DMS53 treated with DMSO at 0.1 percent for 48 hours (cell line): ENCODE measurements around the gene NCAM2.
"Not testable (repeated sequence)": the region's sequence is repeated elsewhere in the genome, so short reads cannot be mapped to it uniquely, and the experiment has no call there.

ENCODE experiments used
- DNase-seq: peaks from one replicate; lab custom pipeline; 2025; ENCODE audit not compliant: unreplicated experiment; lab: John Stamatoyannopoulos, UW

Gene NCAM2

DNA sequence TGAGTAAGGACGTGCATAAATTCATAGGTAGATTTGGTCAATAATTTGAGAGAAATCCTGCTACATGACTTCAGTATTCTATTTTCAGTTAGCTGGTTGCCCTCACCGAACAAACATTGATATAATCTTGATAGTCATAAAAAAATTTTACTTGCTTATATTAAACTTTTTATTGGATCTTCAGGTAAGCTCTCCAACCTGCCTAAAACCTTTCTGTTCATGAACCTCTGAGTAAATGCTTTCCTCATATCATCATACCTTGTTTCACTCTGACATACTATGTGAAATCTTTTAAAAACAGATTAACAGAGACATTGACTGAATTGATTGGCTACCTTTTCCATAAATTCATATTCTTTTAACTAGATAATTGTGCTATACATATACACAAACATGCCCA lies 299.0 kb downstream of the NCAM2 start:
- no peak for DNase-seq

DNA sequence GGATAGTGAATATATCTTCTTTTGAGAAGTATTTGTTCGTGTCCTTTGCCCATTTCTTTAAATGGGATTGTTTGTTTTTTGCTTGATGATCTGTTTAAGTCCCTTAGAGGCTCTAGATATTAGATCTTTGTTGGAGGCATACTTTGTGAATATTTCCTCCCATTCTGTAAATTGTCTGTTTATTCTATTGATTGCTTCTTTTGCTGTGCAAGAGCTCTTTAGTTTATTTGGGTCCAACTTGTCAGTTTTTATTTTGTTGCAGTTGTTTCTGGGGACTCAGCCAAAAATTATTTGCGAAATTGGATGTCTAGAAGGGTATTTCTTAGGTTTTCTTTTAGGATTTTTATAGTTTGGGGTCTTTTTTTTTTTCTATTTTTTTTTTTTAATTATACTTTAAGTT lies 302.8 kb downstream of the NCAM2 start:
- DNase-seq: no peak

DNA sequence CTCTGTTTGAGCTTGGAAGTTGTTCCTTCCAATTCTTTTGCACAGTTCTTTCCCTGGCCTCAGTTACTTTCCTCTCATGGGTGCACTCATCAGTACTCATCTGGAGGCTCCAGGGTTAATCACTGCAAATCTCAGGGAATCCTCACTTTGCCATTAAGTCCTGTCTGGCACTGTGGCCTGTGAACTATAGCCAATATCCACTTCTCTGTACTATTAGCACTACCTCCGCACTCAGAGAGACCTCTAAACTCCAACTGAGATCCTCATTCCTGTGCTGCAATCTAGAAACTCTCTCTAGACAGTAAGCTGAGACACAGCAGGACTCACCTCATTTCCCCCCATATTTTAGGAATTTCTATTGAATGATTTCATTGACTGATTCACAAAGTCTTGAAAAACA lies 311.3 kb downstream of the NCAM2 start:
- no peak for DNase-seq

DNA sequence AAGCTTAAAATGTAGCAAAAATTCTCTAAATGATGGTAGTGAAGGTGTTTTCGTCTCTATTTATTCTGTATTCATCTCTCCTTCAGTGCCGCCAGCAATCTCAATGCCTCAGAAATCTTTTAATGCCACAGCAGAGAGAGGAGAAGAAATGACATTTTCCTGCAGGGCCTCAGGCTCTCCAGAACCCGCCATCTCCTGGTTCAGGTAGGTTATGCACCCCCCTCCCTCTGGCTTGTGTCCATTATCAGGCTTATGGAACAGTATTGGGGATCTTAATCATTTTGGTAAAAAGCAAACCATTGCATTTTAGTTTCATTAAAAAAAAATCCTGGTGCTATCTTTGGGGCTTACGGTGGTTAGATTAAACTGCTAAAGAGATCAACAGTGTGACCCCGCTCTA lies 326.1 kb downstream of the NCAM2 start:
- DNase-seq: no peak

DNA sequence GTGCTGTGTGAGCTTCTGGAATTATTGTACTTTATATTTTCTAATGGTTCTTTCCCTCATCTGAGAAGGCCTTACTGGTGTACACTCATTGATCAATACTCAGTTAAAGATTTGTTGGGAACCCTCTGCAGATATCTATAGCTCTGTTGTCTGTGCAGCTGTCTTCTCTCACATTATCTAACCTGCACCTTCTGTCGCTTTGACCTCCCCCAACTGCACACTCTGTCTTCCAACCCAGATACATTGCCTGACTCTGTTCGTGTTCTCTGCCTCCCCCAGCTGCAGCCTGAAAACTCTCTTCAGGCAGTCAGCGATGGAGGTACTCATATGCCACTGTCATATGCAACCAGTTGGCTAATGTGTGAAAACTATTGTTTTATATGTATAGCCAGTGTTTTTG lies 334.3 kb downstream of the NCAM2 start:
- no peak for DNase-seq

DNA sequence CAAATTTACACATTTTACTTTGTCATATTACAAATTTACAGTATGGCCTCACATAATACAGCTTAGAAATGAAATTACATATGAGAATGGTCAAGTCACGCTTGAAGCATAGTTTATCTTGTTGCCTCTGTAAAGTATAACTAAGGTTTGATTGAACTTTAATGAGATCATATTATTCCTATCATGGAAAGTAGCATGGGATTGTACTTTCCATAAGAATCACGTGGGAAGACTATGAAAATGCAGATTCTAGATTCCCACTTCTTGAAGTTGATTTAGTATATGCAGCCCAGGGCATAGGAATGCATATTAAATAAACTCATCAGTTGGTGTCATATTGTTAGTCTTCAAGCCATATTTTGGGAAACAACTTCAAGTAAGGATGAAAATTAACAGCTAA lies 342.8 kb downstream of the NCAM2 start:
- DNase-seq: no peak

DNA sequence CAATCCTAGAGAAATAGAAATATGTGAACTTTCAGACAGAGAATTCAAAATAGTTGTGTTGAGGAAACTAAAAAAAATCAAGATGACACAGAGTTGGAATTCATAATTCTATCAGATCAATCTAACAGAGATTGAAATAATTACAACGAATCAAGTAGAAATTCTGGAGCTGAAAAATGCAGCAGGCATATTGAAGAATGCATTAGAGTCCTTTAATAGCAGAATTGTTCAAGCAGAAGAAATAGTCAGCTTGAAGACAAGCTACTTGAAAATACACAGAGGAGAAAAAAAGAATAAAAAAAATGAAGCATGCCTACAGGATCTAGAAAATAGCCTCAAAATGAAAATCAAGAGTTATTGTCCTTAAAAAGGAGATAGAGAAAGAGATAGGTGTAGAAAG lies 347.1 kb downstream of the NCAM2 start:
- DNase-seq: no peak

DNA sequence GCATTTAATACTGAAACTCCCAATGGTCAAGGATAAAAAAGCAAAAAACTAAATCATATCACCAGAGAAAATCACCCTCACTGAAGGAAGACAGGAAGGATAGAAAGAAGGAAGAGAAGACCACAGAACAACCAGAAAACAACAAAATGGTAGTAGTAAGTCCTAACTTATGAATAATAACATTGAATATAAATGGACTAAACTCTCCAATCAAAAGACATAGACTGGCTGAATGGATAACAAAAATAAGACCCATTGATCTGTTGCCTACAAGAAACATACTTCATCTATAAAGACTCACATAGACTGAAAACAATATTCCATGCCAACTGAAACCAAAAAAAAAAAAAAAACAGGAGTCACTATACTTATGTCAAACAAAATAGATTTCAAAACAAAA lies 347.7 kb downstream of the NCAM2 start:
- DNase-seq: no peak

DNA sequence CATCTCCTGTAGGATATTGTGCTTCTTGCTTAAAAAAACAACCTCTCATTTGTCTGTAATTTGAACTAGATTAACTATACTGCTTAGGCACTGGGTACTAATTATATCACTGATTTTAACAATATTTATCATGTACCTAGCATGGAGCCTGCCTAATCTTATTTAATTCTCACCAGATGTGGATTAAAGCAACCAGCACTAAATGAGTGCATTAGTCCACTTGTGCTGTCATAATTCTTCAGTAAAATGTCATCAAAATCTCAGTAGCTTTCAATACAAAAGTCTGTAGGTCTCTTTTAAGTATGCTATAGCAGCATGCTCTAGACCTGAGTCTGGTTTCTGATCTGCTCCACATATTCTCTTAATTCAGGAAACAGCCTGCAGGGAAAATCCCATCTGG lies 368.1 kb downstream of the NCAM2 start:
- DNase-seq: no peak

DNA sequence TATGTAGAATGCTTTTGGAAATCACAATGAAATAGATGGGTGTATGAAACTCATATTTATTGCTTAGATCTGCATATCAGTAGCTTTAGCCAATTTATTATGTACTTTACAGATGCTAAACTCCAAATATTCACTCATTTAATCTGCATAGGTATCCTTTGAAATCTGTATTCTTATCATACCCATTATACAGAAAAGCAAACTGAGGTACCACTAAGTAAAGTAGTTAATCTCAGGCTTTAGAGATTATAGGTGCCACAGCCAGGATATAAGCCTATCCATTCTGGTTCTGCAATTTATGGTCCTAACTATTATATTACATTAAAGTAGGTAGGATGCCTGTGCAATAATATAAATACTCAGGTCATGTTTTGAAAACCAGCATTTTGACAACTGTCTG lies 369.4 kb downstream of the NCAM2 start:
- no peak for DNase-seq

DNA sequence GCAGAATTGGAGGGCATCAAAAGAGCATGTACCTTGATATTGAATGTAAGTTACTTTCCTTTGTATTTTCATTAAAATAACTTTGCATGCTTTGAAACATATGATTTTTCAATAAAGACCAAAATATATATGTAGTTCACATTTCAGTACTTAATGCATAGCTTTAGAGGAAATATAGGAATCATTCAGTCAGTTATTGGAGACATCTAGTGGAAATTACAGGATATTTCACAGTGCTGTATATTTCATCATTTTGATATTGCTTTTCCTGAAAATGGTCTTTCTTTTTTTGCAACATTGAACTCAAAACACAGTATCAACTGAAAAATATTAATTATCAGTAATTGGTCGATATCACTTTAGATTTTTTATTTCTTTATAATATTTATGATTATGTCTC lies 375.8 kb downstream of the NCAM2 start:
- no peak for DNase-seq

DNA sequence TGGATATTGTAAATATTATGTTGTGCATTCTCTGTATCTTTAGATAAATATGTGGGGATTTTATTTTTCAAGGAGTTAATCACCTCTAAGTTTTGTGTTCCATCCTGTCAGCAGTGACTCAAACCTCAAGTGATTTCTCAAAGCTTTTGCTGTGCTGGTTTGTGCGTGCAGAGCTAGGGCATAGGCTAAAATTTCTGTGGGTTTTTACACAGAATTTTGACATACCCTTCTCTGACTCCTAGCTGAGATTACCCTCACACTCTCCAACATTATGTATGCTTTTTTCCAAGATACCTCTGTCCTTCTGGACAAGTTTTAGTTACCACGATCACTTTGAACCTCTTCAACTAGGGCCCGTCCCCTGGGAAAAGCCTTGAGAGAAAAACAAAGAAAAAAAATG lies 384.9 kb downstream of the NCAM2 start:
- no peak for DNase-seq

DNA sequence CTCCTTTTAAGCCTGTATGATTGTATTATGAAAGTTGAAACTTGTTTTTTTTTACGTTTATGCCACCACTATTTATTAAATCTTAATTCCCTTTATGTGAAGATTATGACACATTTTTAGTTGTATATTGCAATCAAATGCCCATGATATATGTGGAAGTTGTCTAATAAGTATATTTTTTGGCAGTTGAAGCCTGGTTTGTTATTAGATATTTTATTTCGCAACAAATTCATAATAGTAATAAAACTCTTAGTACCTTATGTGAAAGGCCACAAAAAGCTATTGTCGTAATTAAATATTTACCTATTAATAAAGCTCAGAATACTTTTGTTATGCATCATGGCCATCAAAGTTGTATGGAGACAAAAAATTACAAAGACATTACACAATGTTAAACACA lies 386.8 kb downstream of the NCAM2 start:
- no peak for DNase-seq

DNA sequence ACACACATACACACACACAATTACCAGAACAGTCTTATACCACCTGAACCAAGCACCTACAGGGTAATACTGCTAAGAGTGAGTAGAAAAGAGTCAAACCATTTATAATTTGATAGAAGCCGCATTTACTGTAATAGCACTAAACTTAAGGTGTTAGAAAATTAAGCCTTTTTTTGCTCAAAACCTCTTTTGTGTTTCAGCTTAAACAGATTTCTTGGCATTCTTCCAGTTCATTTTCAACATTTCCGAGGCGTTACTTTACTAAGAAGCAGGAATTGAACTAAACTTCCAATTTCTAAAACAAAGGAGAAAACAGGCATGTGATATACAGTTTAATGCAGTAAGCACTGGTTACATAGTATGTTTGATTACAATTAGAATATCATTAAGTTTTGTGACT lies 387.2 kb downstream of the NCAM2 start:
- no peak for DNase-seq

DNA sequence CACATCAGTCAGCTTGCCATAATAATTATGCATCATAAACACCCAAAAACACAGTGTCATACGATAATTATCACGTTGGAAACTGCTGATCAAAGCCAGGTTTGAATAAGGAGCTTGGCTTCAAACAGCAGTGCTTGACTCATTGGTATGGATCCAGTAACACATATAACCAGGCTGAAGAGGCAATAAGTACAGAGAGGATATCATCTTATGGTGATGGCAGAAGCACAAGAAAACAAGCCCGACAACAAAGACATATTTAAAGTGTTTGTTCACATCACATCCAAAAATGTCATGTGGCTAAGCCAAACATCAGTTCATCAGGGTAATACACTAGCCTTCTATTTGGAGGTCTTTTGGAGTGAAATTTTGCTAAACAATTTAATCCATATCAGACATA lies 389.7 kb downstream of the NCAM2 start:
- no peak for DNase-seq

DNA sequence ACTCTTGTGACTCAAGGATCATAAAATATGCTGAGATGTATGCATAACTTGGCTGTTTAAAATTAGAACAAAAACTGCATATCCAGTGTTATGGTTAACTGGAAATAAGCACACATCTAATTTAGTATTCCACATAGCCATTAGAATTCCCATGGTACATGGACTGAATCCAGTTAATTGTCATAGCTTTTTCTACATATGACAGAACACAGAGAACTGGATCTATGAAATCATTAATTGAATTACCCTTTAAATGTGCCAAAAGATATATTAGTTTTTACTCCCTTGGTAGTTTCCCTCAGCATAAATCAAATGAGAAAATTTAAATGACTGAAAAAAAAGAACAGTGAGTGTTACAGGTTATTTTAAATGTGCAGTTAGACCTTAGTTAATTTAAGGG lies 395.9 kb downstream of the NCAM2 start:
- DNase-seq: no peak

DNA sequence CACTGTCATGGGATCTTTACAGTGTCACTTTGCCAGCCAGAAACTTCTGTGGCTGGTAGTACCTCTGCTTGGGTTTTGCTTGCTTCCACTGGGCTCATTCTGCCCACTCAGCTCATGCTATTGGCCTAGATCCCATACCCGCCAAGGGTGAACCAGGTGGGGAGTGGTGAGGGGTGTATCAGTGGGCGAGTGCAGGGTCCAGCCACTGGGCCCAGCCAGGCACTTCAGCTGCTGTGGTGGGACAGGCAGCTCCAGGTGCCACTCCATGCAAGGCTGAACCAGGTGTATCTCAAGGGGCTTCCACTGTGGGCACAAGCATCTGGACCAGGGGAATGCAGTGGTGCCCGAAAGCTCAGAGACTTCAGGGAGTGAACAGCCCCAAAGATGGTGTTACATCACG lies 398.2 kb downstream of the NCAM2 start:
- no peak for DNase-seq

DNA sequence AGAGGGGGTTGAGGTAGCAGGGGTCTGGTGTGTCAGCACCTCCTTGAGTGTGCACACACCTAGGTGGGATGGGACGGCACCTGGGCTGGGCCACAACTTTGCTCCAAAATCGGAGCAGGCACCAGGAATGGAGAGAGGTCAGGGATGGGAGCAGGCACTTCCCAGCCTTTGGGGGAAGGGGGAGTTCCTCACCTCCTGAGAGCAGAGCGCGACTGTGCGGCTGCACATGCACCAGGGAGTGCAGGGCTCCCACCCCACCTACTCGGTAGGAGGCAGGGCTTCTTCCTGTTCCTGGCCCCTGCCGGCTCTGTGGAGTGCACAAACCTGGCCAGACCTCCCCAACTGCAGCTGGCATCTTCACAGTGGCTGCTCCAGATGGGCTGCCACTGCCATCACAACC lies 399.3 kb downstream of the NCAM2 start:
- no peak for DNase-seq

DNA sequence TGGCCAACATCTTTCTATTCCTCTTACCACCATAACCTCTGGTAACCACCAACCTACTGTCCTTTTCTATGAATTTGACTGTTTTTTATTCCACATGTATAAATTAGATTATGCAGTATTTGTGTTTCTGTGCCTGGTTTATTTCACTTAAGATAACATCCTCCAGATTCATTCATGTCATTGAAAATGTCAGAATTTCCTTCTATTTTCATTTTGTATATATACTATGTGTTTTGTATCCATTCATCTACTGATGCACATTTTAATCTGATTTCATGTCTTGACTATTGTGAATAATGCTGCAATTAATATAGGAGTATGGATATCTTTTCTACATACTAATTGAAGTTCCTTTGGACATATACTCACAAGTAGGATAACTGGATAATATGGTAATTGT lies 403.2 kb downstream of the NCAM2 start:
- DNase-seq: no peak

DNA sequence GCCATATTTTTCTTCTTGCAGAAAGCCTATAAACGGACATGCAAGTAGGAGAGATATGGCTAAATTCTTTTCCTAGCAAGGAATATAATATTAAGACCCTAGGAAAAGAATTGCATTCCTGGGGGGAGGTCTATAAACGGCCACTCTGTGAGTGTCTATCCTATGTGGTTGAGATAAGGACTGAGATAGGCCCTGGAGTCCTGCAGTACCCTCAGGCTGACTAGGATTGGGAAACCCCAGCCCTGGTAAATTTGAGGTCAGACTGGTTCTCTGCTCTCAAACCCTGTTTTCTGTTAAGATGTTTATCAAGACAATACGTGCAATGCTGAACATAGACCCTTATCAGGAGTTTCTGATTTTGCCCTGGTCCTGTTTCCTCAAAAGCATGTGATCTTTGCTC lies 404.0 kb downstream of the NCAM2 start:
- not testable (repeated sequence) for DNase-seq

DNA sequence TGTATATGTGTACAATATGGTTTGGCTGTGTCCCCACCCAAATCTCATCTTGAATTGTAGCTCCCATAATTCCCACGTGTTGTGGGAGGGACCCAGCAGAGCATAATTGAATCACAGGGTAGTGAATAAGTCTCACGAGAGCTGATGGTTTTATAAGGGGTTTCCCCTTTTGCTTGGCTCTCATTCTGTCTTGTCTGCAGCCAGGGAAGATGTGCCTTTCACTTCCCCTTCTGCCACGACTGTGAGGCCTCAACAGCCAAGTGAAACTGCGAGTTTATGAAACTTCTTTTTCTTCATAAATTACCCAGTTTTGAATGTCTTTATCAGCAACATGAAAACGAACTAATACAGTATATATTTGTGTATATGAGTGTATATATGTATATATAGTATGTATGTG lies 406.1 kb downstream of the NCAM2 start:
- not testable (repeated sequence) for DNase-seq

DNA sequence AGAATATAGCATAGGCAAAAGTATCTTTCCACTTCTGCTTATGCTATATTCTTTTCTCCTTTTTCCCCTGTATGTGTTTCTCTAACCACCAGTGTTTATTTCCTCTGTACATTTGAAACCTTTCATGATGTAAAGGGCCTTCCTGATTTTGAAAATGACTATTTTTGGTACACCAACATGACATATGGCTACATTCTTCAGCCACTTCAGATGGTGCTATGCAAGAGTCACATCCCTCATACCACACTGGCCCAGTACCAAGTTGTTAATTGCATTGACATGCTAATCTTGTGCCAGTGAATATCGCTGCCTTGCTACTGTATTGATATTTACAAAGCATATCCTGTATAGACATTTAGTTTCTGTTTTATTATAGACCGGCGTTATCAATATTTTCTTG lies 408.7 kb downstream of the NCAM2 start:
- DNase-seq: no peak

DNA sequence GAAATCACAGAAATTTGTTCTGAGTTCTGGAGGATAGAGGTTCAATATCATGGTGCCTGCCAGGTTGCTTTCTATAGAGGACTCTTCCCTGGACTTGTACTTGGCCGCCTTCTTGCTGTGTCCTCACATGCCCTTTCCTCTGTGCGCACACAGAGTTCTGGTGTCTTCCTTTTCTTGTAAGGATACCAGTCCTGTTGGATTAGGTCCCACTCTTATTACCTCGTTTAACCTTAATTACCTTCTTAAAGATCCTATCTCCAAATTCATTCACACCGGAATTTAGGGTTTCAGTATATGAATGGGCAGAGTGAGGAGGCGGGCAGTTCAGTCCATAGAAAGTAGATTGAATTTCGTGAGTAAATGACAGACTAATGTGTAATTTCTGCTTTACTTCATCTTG lies 413.9 kb downstream of the NCAM2 start:
- no peak for DNase-seq

DNA sequence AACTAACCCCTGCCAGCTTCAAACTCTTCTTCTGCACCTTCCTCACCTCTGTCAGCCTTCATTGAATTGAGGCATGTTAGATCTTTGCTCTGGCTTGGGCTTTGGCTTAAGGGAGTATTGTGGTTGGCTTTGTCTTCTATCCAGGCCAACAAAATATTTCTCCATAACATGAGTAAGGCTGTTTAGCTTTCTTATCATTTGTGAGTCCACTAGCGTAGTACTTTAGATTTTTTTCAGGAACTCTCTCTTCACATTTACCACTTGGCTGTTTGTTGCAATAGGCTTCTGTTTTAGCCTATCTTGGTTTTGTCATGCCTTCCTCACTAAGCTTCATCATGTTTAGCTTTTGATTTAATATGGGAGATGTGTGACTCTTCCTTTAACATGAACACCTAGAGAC lies 417.5 kb downstream of the NCAM2 start:
- DNase-seq: no peak
